ENCODE results near the gene APOBEC3G.

Gene APOBEC3G

DNA sequence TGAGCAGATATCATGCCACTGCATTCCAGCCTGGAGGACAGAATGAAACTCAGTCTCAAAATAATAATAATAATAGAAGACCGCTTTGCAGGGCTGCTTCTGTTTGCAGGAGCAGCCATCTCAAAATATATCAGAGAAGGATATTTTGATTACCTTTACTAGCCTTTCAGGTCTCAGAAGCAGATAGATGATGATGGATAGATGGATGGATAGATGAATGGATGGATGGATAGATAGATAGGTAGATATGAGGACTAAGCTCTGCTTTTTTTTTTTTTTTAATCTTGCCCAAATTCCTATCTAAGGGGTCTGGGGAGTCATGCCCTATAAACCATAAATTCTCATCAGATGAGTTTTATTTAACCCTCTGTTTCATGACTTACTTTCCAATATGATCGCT, 38.5 kb downstream of the APOBEC3G start:
- in situ Hi-C loops (cut with MboI; ENCODE audit: low pct_unique_long_range_greater_than_20kb, low sequenced_read_pairs): no loop called here
- no peak for DNase-seq

DNA sequence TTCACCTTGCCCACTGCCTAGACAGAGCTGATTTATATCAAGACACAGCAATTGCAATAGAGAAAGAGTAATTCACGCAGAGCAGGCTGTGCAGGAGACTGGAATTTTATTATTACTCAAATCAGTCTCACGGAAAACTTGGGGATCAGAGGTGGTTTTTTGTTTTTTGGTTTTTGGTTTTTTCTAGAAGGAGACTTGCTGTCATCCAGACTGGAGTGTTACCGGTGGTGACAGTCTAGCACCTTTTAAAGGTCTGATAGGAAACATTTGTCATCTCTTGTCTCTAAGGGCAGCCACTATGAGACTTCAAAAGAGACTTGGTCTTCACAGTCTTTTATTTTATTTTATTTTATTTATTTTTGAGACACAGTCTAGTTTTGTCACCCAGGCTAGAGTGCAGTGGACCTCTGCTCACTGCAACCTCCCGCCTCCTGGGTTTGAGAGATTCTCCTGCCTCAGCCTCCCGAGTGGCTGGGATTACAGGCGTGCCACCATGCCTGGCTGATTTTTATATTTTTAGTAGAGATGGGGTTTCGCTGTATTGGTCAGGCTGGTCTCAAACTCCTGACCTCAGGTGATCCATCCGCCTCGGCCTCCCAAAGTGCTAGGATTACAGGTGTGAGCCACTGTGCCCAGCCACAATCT, 39.0 kb downstream of the APOBEC3G start:
- no peak for DNase-seq
- in situ Hi-C loops (cut with MboI; ENCODE audit: low pct_unique_long_range_greater_than_20kb, low sequenced_read_pairs): no loop called here

GRCh38 chr22:39117585-39118191, 40.6 kb downstream of the APOBEC3G start:
- peak; percentile 63 for DNase-seq
- in situ Hi-C loops (cut with MboI; ENCODE audit: low pct_unique_long_range_greater_than_20kb, low sequenced_read_pairs): no loop called here

DNA sequence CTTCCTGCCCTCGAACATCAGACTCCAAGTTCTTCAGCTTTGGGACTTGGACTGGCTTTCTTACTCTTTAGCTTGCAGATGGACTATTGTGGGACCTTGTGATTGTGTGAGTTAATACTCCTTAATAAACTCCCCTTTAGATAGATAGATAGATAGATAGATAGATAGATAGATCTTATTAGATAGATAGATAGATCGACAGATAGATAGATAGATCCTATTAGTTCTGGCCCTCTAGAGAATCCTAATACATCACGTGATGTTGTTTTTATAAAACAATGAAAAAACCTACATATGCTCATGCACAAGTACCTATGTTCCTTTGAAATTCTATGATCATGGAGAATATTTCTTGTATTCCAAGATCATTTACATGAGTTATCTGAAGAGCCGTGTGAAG, 43.9 kb downstream of the APOBEC3G start:
- no peak for DNase-seq
- in situ Hi-C loops (cut with MboI; ENCODE audit: low pct_unique_long_range_greater_than_20kb, low sequenced_read_pairs): no loop called here

DNA sequence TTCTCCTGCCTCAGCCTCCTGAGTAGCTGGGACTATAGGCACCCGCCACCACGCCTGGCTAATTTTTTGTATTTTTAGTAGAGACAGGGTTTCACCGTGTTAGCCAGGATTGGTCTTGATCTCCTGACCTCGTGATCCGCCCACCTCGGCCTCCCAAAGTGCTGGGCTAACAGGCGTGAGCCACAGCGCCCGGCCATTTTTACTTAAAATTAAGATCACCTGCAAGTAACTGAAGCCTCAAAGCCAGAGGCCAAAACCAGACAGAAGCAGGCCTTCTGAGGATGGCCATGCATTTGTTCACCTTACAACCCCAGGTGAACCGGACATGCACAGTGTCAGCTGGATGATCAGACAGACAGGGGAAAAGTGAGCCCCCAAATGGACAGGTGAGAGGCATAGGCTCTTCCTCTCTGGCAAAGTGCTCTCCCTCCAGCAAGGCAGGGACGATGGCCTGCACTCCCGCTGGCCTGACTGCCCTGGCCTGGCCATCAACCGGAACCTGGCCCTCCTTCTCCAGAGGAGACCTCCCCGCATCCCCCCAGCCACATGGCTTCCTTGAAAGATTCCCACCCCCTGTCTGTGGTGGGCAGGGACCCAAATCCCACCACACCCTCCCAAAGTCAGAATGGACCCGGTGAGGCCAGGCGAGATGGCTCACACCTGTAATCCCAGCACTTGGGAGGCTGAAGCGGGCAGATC, 45.8 kb downstream of the APOBEC3G start:
- in situ Hi-C loops (cut with MboI; ENCODE audit: low pct_unique_long_range_greater_than_20kb, low sequenced_read_pairs): no loop called here
- no peak for DNase-seq

DNA sequence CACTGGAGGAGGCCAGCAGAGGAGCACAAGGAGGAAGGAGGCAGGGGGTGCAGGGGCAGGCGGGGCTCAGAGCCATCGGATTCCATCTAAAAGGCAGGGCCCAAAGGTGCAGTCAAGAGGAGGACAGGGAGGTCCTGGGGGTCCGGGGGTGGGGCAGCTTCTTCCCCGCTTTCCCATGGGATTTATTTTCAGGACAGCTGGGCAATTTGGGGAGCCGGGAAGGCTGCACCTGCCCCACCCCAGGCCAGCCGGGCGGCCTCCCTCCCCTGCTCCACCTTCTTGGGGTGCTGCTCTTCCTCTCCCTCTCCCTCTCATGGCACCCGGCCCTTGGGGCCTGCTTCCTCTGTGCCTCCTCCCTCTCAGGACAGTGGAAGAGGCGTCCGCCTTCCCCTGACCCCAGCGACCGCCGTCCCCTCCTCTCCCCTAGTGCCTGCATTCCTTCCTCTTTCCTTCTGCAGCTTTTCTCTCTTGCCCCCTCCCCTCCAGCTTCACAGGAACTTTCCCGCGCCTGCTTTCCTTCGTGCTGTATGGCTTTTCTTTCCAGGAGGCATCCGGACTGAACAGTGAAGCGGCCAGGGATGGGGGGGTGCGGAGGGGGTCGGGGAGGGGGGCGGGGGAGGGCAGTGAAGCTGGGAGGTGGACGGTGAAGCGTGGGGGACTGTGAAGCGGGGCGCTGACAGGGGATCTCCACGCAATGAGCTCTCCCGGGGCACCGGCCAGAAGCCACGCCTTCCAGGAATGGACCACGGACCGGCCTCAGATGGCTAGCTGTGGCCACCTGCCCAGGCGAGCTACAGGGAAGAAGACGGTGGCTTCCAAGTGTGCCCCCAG, 46.9 kb downstream of the APOBEC3G start:
- DNase-seq: no peak
- in situ Hi-C loops (cut with MboI; ENCODE audit: low pct_unique_long_range_greater_than_20kb, low sequenced_read_pairs): no loop called here

- DNase-seq: no peak
- in situ Hi-C loops (cut with MboI; ENCODE audit: low pct_unique_long_range_greater_than_20kb, low sequenced_read_pairs): no loop called here
Measured at GRCh38 chr22:39125622-39126021, 48.5 kb downstream of the APOBEC3G start.

GRCh38 chr22:39128508-39128907, 51.4 kb downstream of the APOBEC3G start:
- in situ Hi-C loops (cut with MboI; ENCODE audit: low pct_unique_long_range_greater_than_20kb, low sequenced_read_pairs): no loop called here
- DNase-seq: no peak

DNA sequence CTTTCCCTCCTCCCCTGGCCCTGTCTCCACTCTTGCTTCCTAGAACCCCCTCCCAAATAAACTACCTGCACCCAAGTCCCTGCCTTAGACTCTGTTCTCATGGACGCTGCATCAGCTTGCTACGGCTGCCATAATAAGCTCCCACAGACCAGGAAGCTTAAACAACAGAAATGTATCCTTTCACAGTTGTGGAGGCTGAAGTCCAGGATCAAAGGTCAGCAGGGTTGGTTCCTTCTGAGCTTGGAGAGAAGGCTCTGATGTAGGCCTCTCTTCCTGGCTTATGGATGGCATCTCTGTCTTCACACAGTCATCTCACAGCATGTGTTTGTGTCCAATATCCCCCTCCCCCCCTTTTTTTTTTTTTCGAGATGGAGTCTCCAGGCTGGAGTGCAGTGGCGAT, 52.0 kb downstream of the APOBEC3G start:
- no peak for DNase-seq
- in situ Hi-C loops (cut with MboI; ENCODE audit: low pct_unique_long_range_greater_than_20kb, low sequenced_read_pairs): no loop called here

DNA sequence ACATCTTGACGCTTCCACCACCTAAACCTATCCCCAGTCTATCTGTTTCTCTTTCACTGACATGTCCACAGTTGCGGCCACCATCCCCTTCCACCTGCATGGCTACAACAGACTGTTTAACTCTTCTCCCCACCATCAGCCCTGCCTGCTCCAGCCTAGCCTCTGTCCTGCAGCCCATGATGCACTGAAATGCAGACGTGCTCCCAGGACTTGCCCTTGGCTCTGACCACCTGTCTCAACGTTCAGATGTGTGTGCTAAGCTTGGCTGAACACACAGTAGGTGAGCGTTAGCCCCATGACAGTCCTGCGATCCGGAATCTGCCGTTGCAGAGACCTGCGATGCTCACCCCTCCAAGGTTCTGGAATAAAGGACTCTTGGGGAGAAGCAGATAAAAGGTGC, 52.7 kb downstream of the APOBEC3G start:
- in situ Hi-C loops (cut with MboI; ENCODE audit: low pct_unique_long_range_greater_than_20kb, low sequenced_read_pairs): no loop called here
- DNase-seq: no peak

DNA sequence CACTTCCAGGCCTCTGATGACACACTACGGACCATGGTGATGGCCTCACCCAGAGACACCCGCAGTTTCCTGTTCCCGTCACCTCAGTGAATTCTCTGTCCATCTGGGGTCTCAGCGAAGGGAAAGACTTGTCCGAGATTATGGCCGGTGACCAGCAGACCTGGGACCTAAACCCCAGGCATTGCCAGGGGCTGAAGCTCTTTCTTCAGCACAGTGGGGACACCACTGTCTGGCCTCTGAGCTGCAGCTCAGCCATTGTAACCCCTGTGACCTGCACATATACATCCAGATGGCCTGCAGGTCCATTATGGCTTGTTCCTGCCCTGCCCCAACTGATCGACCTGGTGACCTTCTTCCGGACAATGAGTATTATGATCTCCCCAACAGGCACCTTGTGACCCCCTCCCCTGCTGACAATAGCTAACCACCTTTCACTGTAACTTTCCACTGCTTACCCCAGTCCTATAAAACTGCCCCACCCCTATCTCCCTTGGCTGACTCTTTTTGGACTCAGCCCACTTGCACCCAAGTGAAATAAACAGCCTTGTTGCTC, 53.2 kb downstream of the APOBEC3G start:
- in situ Hi-C loops (cut with MboI; ENCODE audit: low pct_unique_long_range_greater_than_20kb, low sequenced_read_pairs): no loop called here
- DNase-seq: no peak

DNA sequence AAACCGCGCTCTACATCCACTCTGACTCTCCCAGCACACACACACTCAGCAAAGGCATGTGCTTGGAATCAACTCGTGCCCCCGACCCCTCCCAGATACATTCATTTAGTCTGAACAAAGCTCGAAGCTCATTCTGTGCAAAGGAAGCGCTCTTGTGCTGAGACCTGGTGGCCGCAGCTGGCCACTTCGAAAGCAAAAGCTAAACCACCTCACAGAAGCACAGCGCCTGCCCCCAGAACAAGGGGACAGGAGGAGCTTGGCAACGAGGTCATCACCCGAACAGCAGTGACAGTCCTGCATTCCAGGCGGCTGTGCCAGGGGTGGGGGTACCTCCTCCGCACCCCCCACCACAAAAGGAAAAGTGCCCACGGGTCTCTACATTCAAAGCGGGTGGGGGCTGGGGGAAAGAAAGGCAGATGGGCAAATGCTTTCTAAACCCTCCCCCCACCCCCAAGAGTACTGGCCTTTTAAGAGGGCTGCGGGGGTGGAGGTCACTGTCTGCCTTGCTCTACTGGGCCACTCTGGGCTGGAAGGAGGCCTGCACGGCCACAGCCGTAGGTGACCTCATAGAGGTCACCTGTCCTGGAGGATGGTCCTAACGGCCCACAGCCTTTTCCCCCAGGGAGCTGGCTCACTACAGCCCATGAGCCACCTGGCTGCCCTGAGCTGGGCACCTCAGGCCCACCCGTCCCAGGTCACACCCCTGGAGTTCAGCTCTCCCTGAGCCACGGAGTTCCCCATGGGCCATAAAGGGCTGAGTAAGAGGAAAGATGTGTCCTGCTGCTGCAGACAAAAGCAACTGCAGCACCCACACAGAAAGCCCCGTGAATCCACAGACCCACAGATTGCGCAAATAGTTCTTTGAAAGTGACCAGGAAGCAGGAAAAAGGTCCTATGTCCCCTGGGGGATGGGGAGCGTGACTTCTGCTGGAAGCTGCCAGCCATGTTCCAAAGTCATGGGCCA, 54.1 kb downstream of the APOBEC3G start:
- DNase-seq: no peak
- in situ Hi-C loops (cut with MboI; ENCODE audit: low pct_unique_long_range_greater_than_20kb, low sequenced_read_pairs): no loop called here

GRCh38 chr22:39132281-39132680, 55.2 kb downstream of the APOBEC3G start:
- no peak for DNase-seq
- in situ Hi-C loops (cut with MboI; ENCODE audit: low pct_unique_long_range_greater_than_20kb, low sequenced_read_pairs): no loop called here

DNA sequence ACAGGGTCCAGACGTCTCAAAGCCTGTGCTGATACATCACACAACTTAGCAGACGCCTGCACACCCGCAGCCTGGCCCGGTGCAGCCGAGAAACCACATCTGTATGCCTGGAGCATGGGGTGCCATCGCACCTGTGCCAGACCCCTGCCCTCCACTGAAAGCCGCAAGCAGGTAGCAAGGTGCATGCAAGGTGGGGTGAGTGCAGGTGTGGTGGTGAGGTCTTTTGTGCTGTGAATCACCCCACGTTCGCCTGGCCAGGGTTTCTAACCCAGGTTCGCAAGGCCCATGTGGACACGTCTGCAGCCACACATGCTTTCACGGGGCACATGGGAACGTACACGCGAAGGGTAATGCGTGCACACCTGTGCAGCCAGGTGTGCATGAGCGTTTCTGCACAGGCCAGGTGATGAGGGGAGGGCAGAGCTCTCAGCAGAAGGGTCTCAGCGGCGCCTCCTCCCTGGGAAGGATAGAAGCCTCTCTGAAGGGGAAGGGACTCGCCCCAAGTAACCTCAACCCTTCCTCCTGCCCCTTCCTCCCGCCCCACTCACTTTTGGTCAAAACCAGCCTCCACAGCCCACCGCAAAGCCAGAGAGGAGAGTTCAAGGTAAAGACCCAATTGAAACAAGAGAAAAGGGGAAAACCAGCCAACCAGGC, 55.9 kb downstream of the APOBEC3G start:
- in situ Hi-C loops (cut with MboI; ENCODE audit: low pct_unique_long_range_greater_than_20kb, low sequenced_read_pairs): no loop called here
- no peak for DNase-seq

GRCh38 chr22:39133871-39134270, 56.8 kb downstream of the APOBEC3G start:
- no peak for DNase-seq

GRCh38 chr22:39134366-39135091, 57.5 kb downstream of the APOBEC3G start:
- DNase-seq: no peak
- in situ Hi-C loops (cut with MboI; ENCODE audit: low pct_unique_long_range_greater_than_20kb, low sequenced_read_pairs): no loop called here

More at GRCh38 chr22:39133871-39134270, 56.8 kb downstream of the APOBEC3G start:
- in situ Hi-C loops (cut with MboI; ENCODE audit: low pct_unique_long_range_greater_than_20kb, low sequenced_read_pairs): no loop called here

- DNase-seq: peak; percentile 63
- in situ Hi-C loops (cut with MboI; ENCODE audit: low pct_unique_long_range_greater_than_20kb, low sequenced_read_pairs): no loop called here
Measured at GRCh38 chr22:39135092-39135896, 58.2 kb downstream of the APOBEC3G start.
